Astrocyte of the cerebellum (primary cell): Measurements from ENCODE around the gene TYROBP.
A peak's percentile ranks its signal among the peaks of the same experiment; 100 is the strongest.

ENCODE experiments used
- DNase-seq: peaks from one replicate; pipeline ENCODE4 v3.0.0-alpha.2; 2011; ENCODE audit warnings: low read depth
- H3K4me3 ChIP-seq: 2 replicates; pipeline ENCODE4 v1.5.1; 2011; ENCODE audit warnings: mild to moderate bottlenecking, low read depth, low read length, moderate library complexity
- in situ Hi-C: cut with HindIII; loops from 2 replicates; pipeline ENCODE4 v1.10.0; 2017; ENCODE audit warnings: low sequenced_read_pairs
- TF ChIP-seq, protein P1 (sequence below): IDR thresholded peaks from 2 replicates; pipeline ENCODE4 v1.5.1; 2012; ENCODE audit warnings: low read length, low read depth, moderate library complexity, mild to moderate bottlenecking; ENCODE audit errors: missing control alignments

TYROBP gene

DNA sequence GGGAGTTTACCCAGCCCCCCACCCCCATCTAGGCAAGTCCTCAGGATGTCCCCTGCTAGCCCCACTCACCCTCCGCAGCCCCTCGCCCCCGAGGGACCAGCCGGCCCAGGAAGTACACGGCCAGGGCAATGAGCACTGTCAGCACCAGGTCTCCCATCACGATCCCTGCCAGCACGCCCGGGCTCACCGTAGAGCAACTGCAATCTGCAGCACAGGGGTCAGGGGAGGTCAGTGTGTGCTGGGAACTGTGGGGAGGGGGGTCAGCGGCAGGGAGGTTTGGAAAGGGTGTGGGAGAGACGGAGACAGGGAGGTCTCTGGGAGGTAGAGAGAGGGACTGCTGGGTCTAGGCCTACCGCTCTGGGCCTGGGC is 734 bp downstream of the TYROBP start:
- H3K4me3 ChIP-seq, result no peak overlapping the region
- no peak for DNase-seq
- in situ Hi-C loops, result no loop called here
- TF ChIP-seq, protein P1, sequence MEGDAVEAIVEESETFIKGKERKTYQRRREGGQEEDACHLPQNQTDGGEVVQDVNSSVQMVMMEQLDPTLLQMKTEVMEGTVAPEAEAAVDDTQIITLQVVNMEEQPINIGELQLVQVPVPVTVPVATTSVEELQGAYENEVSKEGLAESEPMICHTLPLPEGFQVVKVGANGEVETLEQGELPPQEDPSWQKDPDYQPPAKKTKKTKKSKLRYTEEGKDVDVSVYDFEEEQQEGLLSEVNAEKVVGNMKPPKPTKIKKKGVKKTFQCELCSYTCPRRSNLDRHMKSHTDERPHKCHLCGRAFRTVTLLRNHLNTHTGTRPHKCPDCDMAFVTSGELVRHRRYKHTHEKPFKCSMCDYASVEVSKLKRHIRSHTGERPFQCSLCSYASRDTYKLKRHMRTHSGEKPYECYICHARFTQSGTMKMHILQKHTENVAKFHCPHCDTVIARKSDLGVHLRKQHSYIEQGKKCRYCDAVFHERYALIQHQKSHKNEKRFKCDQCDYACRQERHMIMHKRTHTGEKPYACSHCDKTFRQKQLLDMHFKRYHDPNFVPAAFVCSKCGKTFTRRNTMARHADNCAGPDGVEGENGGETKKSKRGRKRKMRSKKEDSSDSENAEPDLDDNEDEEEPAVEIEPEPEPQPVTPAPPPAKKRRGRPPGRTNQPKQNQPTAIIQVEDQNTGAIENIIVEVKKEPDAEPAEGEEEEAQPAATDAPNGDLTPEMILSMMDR, result no peak

DNA sequence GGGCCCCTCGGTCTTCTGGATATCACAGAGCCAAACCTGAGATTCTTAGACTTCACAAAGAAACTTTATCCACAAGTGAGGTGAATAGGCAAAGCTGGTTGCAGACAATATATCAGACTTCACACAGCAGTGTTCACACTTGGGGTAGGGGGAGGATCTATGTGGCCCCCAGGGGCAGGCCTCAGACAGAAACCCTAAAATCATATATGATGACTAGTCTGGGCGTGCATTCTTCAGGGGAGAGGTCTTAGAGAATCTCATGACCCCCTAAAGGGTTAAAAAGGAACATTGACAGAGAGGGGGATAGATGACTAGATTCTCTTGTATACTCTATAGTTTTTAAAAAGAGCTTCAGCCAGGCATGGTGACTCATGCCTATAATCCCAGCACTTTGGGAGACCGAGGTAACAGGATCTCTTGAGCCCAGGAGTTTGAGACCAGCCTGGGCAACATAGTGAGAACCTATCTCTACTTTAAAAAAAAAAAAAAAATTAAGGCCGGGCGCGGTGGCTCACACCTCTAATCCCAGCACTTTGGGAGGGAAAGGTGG is 2.8 kb downstream of the TYROBP start:
- TF ChIP-seq, protein P1, result no peak
- DNase-seq, result no peak
- no peak overlapping the region for H3K4me3 ChIP-seq
- in situ Hi-C loops, result no loop called here

DNA sequence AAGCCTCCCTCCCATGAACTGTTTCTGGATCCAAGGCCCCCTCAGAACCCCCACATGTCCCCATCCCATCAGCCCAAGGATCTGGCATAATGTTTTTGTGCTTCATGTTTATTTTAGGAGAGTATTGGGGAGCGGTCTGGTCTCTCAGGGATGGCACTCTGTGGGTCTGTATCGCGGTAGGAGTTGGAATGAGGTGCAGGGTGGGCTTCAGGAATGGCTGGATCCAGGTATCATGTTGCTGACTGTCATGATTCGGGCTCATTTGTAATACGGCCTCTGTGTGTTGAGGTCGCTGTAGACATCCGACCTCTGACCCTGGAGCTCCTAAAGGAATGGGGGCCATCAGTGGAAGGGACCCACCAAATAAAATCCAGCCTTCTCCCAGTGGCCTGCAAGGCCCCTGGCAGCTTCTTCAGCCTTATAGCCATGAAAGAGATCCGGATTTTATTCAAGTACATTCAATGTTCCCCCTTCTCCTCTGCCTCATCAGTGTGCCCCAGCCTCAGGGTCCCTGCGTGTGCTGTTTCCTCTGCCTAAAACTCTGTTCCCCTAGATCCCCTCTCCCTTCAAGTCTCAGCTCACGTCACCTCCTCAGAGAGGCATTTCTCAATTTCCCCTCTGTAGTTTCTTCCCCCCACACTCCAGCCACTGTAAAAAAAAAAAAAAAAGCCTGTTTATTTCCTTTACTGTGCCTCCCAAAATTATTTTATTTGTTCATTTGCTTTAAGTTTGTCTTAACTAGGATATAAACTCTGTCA is 3.6 kb downstream of the TYROBP start:
- TF ChIP-seq, protein P1, result no peak
- no peak overlapping the region for H3K4me3 ChIP-seq
- in situ Hi-C loops, result loop anchor here (5.0 kb wide), 1 partner anchor 52 kb away; the partner anchor contains the start of gene NPHS1
- DNase-seq, result no peak

DNA sequence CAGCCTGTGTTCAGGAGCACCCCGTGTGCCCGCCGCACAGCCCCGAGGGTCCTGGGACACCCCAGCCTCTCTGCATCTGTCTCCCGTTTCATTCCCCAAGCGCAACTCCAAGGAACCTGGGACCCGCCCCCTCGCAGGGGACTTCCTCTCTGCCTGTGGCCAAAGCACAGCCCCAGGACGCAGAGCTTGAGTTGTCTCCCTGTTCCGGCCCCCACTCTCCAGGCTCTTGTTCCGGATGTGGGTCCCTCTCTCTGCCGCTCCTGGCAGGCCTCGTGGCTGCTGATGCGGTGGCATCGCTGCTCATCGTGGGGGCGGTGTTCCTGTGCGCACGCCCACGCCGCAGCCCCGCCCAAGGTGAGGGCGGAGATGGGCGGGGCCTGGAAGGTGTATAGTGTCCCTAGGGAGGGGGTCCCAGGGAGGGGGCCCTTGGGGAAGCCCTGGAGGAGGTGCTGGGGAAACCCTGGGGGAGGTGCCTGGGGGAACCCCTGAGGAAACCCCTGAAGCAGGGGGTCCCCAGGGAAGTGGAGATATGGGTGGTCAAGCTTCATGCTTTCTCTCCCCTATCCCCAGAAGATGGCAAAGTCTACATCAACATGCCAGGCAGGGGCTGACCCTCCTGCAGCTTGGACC is 4.4 kb downstream of the TYROBP start:
- in situ Hi-C loops, result loop anchor here (5.0 kb wide), 1 partner anchor 51 kb away; the partner anchor contains the start of gene NPHS1
- TF ChIP-seq, protein P1, result no peak
- peak overlapping the region; percentile 27 for H3K4me3 ChIP-seq
- no peak for DNase-seq

DNA sequence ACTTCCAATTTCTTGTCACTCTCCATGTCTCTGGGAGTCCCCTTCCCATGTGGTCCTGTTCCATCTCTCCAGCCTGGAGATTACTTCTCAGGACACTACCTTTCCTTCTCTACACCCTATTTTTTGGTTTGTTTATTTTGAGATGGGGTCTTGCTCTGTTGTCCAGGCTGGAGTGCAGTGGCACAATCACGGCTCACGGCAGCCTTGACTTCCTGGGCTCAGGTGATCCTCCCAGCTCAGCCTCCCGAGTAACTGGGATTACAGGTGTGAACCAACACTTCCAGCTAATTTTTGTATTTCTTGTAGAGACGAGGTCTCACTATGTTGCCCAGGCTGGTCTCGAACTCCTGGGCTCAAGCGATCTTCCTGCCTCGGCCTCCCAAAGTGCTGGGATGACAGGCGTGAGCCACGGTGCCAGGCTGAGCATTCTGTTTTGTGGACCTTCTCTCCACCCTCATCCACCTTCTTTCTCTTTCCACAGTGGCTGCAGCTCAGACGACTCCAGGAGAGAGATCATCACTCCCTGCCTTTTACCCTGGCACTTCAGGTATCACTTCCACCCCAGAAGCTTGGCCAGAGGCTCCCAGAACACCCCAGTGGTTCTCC is 5.1 kb downstream of the TYROBP start:
- TF ChIP-seq, protein P1, result no peak
- H3K4me3 ChIP-seq, result peak overlapping the region; percentile 27
- in situ Hi-C loops, result loop anchor here (5.0 kb wide), 1 partner anchor 51 kb away; the partner anchor contains the start of gene NPHS1
- DNase-seq, result no peak
